Measurements from ENCODE around the gene PTPRK. TPM values are rescaled to one million over a fixed set of nuclear protein-coding genes. Genes with fewer than 3 reads are reported as not detected.

Gene PTPRK
- total and polyA plus RNA-seq, 2 donors (not counting 1 experiment from before 2014, with no cell fraction given): 19.4 to 75.5 TPM

GRCh38 chr6:128188678-128189077 is 331.7 kb downstream of the PTPRK start:
- H3K79me2 ChIP-seq (ENCODE audit: control insufficient read depth, insufficient read depth, low read length): no peaks in the 10 kb centered on the region
- TF ChIP-seq, protein P1, sequence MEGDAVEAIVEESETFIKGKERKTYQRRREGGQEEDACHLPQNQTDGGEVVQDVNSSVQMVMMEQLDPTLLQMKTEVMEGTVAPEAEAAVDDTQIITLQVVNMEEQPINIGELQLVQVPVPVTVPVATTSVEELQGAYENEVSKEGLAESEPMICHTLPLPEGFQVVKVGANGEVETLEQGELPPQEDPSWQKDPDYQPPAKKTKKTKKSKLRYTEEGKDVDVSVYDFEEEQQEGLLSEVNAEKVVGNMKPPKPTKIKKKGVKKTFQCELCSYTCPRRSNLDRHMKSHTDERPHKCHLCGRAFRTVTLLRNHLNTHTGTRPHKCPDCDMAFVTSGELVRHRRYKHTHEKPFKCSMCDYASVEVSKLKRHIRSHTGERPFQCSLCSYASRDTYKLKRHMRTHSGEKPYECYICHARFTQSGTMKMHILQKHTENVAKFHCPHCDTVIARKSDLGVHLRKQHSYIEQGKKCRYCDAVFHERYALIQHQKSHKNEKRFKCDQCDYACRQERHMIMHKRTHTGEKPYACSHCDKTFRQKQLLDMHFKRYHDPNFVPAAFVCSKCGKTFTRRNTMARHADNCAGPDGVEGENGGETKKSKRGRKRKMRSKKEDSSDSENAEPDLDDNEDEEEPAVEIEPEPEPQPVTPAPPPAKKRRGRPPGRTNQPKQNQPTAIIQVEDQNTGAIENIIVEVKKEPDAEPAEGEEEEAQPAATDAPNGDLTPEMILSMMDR (conservative IDR thresholded peaks at IDR 0.05 in 1 of 2, IDR thresholded peaks at IDR 0.05 in 1 of 2; ENCODE audit: low read depth in 1 of 2, low read length in 2 of 2): no peak
- no peak for TF ChIP-seq EZH2 (IDR thresholded peaks at IDR 0.05; ENCODE audit: low read length, missing control alignments)
- H2AFZ ChIP-seq (ENCODE audit: low read length): no peak overlapping the region
- no peaks in the 10 kb centered on the region for H3K9me3 ChIP-seq (ENCODE audit: control insufficient read depth, insufficient read depth, low read depth, low read length)
- H3K4me2 ChIP-seq (ENCODE audit: extremely low read depth, insufficient read depth, low read length): no peak overlapping the region
- no peaks in the 10 kb centered on the region for H4K20me1 ChIP-seq (ENCODE audit: control insufficient read depth, extremely low read depth, insufficient read depth, low read length)
- H3K9ac ChIP-seq (ENCODE audit: insufficient read depth, low read length): no peak overlapping the region
- no peaks in the 10 kb centered on the region for H3K27me3 ChIP-seq (ENCODE audit: control insufficient read depth, insufficient read depth, low read length)
- no peak overlapping the region for H3K4me3 ChIP-seq (replicated peaks in 1 of 4; ENCODE audit: control extremely low read depth in 1 of 4, insufficient read depth in 1 of 4, low read depth in 3 of 4, low read length in 4 of 4)
- no peak overlapping the region for H3K27ac ChIP-seq (ENCODE audit: insufficient read depth, low read length)
- H3K36me3 ChIP-seq (ENCODE audit: control insufficient read depth, insufficient read depth, low read length): no peaks in the 10 kb centered on the region
- DNase-seq (ENCODE audit: low read depth in 2 of 2): no peak
- no peaks in the 10 kb centered on the region for H3K4me1 ChIP-seq (ENCODE audit: control insufficient read depth, extremely low read depth, insufficient read depth, low read length)

DNA sequence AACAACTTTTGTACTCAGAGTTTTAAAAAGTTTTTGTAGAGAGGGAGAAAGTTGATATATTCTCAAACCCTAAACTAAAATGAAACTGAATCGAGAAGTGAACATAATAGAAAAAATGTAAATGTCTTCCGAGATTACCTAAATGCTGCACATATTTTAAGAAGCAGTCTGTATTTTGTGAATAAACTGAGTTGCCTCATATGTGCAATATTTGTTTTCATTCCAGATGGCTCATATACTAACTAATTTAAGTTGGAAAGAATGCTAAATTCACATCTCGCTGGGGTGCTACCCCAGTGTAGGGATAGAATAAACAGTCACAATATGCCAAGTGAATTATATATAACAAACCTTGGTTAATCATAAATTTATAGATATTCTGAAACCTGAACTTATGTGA is 333.7 kb downstream of the PTPRK start:
- H3K9ac ChIP-seq (ENCODE audit: insufficient read depth, low read length): no peak overlapping the region
- H3K36me3 ChIP-seq (ENCODE audit: control insufficient read depth, insufficient read depth, low read length): no peaks in the 10 kb centered on the region
- peak overlapping the region; percentile 46 for H3K4me2 ChIP-seq (ENCODE audit: extremely low read depth, insufficient read depth, low read length)
- DNase-seq (ENCODE audit: low read depth in 2 of 2): peak in 1 of 2 donors; percentile 22
- TF ChIP-seq EZH2 (IDR thresholded peaks at IDR 0.05; ENCODE audit: low read length, missing control alignments): no peak
- TF ChIP-seq, protein P1 (conservative IDR thresholded peaks at IDR 0.05 in 1 of 2, IDR thresholded peaks at IDR 0.05 in 1 of 2; ENCODE audit: low read depth in 1 of 2, low read length in 2 of 2): no peak
- no peaks in the 10 kb centered on the region for H3K9me3 ChIP-seq (ENCODE audit: control insufficient read depth, insufficient read depth, low read depth, low read length)
- H3K4me3 ChIP-seq (replicated peaks in 1 of 4; ENCODE audit: control extremely low read depth in 1 of 4, insufficient read depth in 1 of 4, low read depth in 3 of 4, low read length in 4 of 4): peak overlapping the region in 2 of 4 experiments; percentile 15 to 32
- H4K20me1 ChIP-seq (ENCODE audit: control insufficient read depth, extremely low read depth, insufficient read depth, low read length): no peaks in the 10 kb centered on the region
- H3K27ac ChIP-seq (ENCODE audit: insufficient read depth, low read length): no peak overlapping the region
- H2AFZ ChIP-seq (ENCODE audit: low read length): no peak overlapping the region
- no peaks in the 10 kb centered on the region for H3K27me3 ChIP-seq (ENCODE audit: control insufficient read depth, insufficient read depth, low read length)
- no peaks in the 10 kb centered on the region for H3K4me1 ChIP-seq (ENCODE audit: control insufficient read depth, extremely low read depth, insufficient read depth, low read length)
- no peaks in the 10 kb centered on the region for H3K79me2 ChIP-seq (ENCODE audit: control insufficient read depth, insufficient read depth, low read length)

DNA sequence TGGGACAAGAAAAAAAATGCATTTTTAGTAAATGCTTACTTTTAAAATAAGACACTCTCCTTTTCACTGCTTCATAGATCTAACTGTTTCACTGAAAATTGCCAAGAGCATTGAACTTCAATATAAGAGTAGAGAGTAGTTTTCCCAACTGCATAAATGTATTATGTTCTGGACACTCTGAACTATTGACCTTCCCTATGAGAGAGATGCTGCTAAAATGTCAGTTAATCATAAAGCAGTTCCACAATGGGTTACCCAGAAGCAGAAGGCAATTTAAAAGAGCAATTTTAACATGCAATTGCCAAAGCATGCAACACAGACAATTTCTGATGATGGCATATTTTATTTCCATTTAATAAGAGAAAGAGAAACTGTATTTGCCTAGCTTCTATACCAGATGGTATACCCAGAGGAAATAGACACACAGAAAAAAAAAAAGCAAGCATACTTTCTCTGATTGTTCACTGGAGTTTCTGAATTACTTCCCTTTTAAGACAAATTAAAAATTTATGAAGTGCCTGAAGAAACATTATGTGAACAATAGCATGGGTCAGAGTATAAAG is 340.4 kb downstream of the PTPRK start:
- TF ChIP-seq EZH2 (IDR thresholded peaks at IDR 0.05; ENCODE audit: low read length, missing control alignments): no peak
- TF ChIP-seq, protein P1 (conservative IDR thresholded peaks at IDR 0.05 in 1 of 2, IDR thresholded peaks at IDR 0.05 in 1 of 2; ENCODE audit: low read depth in 1 of 2, low read length in 2 of 2): no peak
- no peaks in the 10 kb centered on the region for H3K36me3 ChIP-seq (ENCODE audit: control insufficient read depth, insufficient read depth, low read length)
- no peaks in the 10 kb centered on the region for H3K27me3 ChIP-seq (ENCODE audit: control insufficient read depth, insufficient read depth, low read length)
- H3K9me3 ChIP-seq (ENCODE audit: control insufficient read depth, insufficient read depth, low read depth, low read length): no peaks in the 10 kb centered on the region
- no peaks in the 10 kb centered on the region for H4K20me1 ChIP-seq (ENCODE audit: control insufficient read depth, extremely low read depth, insufficient read depth, low read length)
- H3K4me1 ChIP-seq (ENCODE audit: control insufficient read depth, extremely low read depth, insufficient read depth, low read length): no peaks in the 10 kb centered on the region
- H3K4me3 ChIP-seq (replicated peaks in 1 of 4; ENCODE audit: control extremely low read depth in 1 of 4, insufficient read depth in 1 of 4, low read depth in 3 of 4, low read length in 4 of 4): no peak overlapping the region
- no peak overlapping the region for H3K9ac ChIP-seq (ENCODE audit: insufficient read depth, low read length)
- DNase-seq (ENCODE audit: low read depth in 2 of 2): peak in 1 of 2 donors; percentile 17
- no peak overlapping the region for H3K27ac ChIP-seq (ENCODE audit: insufficient read depth, low read length)
- no peak overlapping the region for H2AFZ ChIP-seq (ENCODE audit: low read length)
- no peaks in the 10 kb centered on the region for H3K79me2 ChIP-seq (ENCODE audit: control insufficient read depth, insufficient read depth, low read length)
- no peak overlapping the region for H3K4me2 ChIP-seq (ENCODE audit: extremely low read depth, insufficient read depth, low read length)

All from fibroblast of lung (primary cell).